GM12864 (cell line): ENCODE measurements around the gene SCNN1B.

ENCODE experiments used
- DNase-seq: peaks from one replicate; pipeline ENCODE4 v3.0.0-alpha.2; 2011; ENCODE audit warnings: low read depth
- H3K4me3 ChIP-seq: 2 replicates; pipeline ENCODE4 v1.5.1; 2011; ENCODE audit warnings: mild to moderate bottlenecking, low read depth, low read length, control low read depth
- TF ChIP-seq, protein P1 (sequence below): IDR thresholded peaks from 2 replicates; pipeline ENCODE4 v1.5.1; 2011; ENCODE audit warnings: low read depth, mild to moderate bottlenecking, moderate library complexity, low read length, control low read depth, inconsistent platforms; ENCODE audit errors: missing control alignments

The SCNN1B gene

GRCh38 chr16:23330583-23331249 lies 28.6 kb downstream of the SCNN1B start:
- TF ChIP-seq, protein P1, sequence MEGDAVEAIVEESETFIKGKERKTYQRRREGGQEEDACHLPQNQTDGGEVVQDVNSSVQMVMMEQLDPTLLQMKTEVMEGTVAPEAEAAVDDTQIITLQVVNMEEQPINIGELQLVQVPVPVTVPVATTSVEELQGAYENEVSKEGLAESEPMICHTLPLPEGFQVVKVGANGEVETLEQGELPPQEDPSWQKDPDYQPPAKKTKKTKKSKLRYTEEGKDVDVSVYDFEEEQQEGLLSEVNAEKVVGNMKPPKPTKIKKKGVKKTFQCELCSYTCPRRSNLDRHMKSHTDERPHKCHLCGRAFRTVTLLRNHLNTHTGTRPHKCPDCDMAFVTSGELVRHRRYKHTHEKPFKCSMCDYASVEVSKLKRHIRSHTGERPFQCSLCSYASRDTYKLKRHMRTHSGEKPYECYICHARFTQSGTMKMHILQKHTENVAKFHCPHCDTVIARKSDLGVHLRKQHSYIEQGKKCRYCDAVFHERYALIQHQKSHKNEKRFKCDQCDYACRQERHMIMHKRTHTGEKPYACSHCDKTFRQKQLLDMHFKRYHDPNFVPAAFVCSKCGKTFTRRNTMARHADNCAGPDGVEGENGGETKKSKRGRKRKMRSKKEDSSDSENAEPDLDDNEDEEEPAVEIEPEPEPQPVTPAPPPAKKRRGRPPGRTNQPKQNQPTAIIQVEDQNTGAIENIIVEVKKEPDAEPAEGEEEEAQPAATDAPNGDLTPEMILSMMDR: no peak
- H3K4me3 ChIP-seq: no peak overlapping the region
- no peak for DNase-seq

DNA sequence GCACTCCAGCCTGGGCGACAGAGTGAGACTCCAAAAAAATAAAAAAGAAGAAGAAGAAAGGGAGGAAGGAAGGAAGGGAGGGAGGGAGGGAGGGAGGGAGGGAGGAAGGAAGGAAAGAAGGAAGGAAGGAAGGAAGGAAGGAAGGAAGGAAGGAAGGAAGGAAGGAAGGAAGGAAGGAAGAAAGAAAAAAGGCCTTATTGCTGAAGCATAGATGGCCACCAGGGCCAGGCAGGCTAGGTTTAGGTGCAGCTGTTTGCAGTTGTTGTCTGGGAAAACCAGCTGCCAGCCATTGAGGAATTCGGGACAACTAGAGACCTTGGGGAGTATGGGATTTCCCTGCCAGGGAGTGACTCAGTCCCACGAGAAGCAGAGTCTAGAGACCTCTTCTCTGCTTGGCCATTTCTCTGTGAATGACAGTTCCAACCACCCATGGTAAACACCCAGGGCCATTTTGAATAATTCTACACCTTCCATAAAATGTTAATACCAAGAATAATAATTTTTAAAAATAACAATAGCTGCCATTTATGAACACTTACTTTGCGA lies 31.0 kb downstream of the SCNN1B start:
- no peak for DNase-seq
- TF ChIP-seq, protein P1: no peak
- H3K4me3 ChIP-seq: no peak overlapping the region

GRCh38 chr16:23333831-23334456 lies 31.8 kb downstream of the SCNN1B start:
- no peak for DNase-seq
- no peak overlapping the region for H3K4me3 ChIP-seq
- TF ChIP-seq, protein P1: no peak

DNA sequence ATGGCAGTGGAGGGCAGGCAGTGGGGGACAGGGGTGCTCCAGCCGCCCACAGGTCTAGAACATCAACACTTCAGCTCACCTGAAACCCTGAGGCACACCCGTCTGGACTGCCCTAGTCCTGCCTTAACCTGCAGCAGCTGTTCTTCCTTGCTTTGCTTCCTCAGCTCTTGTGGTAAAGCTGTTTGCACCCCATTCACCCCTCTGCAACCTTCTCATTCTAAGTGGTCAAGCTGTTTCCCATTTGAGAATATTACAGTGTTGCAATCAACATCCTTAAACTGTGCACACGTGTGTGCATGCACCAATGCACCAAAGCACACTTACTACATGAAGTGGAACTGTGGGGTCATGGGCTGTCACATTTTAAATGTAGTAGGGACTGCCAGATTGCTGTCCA lies 32.4 kb downstream of the SCNN1B start:
- no peak overlapping the region for H3K4me3 ChIP-seq
- TF ChIP-seq, protein P1: no peak
- DNase-seq: peak; percentile 74

- no peak for DNase-seq
- H3K4me3 ChIP-seq: no peak overlapping the region
- TF ChIP-seq, protein P1: no peak
These were observed 32.8 kb downstream of the SCNN1B start for GRCh38 chr16:23334950-23335349.

DNA sequence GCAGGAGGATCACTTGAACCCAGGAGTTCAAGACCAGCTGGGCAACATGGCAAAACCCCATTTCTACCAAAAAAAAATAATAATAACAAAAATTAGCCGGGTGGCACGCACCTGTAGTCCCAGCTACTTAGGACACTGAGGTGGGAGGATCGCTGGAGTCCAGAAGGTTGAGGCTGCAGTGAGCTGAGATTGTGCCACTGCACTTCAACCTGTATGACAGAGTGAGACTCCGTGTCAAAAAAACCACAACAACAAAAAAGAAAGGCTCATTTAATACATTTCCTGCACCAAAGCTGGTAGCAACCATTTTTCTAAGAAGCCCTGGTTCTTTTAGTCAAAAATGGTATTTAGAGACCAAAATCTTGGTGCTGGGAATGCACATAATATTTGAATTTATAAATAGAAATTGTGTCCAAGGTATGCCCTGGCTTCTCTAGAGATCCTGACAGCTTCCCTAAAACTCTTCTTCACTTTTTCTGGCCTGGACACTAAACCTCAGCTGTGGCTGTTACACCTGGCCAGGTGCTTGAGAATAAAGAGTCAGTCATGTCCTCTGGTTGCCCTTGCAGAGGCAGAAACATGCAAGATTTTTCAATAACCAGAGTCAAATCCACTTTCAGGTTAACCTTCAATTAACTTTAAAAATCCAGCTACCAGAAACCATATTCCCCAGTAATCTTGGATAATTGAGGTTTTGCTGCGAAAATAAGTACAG lies 35.9 kb downstream of the SCNN1B start:
- no peak for DNase-seq
- TF ChIP-seq, protein P1: no peak
- H3K4me3 ChIP-seq: no peak overlapping the region
